Esophagus muscularis mucosa (tissue), 4 donors: Measurements from ENCODE around the gene ZDHHC8.

Experiments used
- EP300 ChIP-seq: sonication (generic); formaldehyde crosslinking; IDR thresholded peaks from one replicate; pipeline ENCODE4 v1.6.1; 2017; ENCODE audit warnings: antibody characterized with exemption
- POLR2A ChIP-seq: fragments of 450-650 bp; IDR thresholded peaks from one replicate; pipeline ENCODE4 v1.6.1; 2017; ENCODE audit warnings: antibody characterized with exemption, moderate library complexity, mild to moderate bottlenecking, low read depth
- POLR2AphosphoS5 ChIP-seq, 2 donors: sonication (generic); formaldehyde crosslinking; IDR thresholded peaks; one replicate each; pipeline ENCODE4 v1.6.1; 2017; ENCODE audit warnings: antibody characterized with exemption in 2 of 2
- TF ChIP-seq, protein P1 (sequence below), 3 experiments: fragments of 200-600 bp in 2 of 3; fragments of 450-650 bp in 1 of 3; sonication (generic) in 2 of 3; IDR thresholded peaks; one replicate each; pipeline ENCODE4 v1.5.1; 2017 to 2019; ENCODE audit warnings: antibody characterized with exemption in 3 of 3, mild to moderate bottlenecking in 2 of 3, moderate library complexity in 1 of 3

DNA sequence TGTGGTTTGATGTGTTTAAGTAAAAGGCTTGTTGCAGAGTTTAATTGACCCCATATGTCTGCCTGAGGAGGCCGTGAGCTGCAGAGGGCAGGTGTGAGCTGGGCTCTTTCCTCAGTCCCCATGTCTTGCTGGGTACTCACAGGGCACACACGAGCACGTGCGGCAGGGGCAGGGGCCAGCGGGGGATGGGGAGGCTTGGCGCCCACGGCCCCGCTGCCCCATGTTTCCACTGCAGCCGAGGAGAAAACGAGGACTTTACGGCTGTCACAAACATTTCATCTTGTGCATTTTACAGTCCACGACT is 43.9 kb downstream of the ZDHHC8 start:
- TF ChIP-seq, protein P1, sequence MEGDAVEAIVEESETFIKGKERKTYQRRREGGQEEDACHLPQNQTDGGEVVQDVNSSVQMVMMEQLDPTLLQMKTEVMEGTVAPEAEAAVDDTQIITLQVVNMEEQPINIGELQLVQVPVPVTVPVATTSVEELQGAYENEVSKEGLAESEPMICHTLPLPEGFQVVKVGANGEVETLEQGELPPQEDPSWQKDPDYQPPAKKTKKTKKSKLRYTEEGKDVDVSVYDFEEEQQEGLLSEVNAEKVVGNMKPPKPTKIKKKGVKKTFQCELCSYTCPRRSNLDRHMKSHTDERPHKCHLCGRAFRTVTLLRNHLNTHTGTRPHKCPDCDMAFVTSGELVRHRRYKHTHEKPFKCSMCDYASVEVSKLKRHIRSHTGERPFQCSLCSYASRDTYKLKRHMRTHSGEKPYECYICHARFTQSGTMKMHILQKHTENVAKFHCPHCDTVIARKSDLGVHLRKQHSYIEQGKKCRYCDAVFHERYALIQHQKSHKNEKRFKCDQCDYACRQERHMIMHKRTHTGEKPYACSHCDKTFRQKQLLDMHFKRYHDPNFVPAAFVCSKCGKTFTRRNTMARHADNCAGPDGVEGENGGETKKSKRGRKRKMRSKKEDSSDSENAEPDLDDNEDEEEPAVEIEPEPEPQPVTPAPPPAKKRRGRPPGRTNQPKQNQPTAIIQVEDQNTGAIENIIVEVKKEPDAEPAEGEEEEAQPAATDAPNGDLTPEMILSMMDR (IDR thresholded peaks at IDR 0.05), result no peak
- no peak for TF ChIP-seq POLR2A
- TF ChIP-seq EP300, result no peak
- no peak for TF ChIP-seq POLR2AphosphoS5 (IDR thresholded peaks at IDR 0.05)
